H9 (cell line): ENCODE data around the gene PSMA3. TPM values are rescaled to one million over a fixed set of nuclear protein-coding genes. Genes with fewer than 3 reads are reported as not detected.
A peak's percentile ranks its signal among the peaks of the same experiment; 100 is the strongest.

Experiments used
- DNase-seq: peaks from one replicate; pipeline ENCODE4 v3.0.0-alpha.2; 2017
- H2AFZ ChIP-seq: one replicate; pipeline ENCODE4 v1.6.1; 2013; ENCODE audit warnings: mild to moderate bottlenecking, low read length, control low read depth, moderate library complexity
- H2AK5ac ChIP-seq: 2 replicates; pipeline ENCODE4 v1.6.1; 2013; ENCODE audit warnings: low read length, control low read depth, mixed read lengths; ENCODE audit not compliant: insufficient read length
- H2BK120ac ChIP-seq: one replicate; pipeline ENCODE4 v1.6.1; 2013; ENCODE audit warnings: low read depth, mild to moderate bottlenecking, low read length, control low read depth, inconsistent platforms; ENCODE audit not compliant: poor library complexity, severe bottlenecking
- H2BK12ac ChIP-seq: 2 replicates; pipeline ENCODE4 v1.6.1; 2013; ENCODE audit warnings: low read length, control low read depth, mixed read lengths, low read depth; ENCODE audit not compliant: insufficient read length
- H2BK15ac ChIP-seq: 2 replicates; pipeline ENCODE4 v1.6.1; 2013; ENCODE audit warnings: low read depth, low read length, control low read depth
- H2BK20ac ChIP-seq: one replicate; pipeline ENCODE4 v1.6.1; 2013; ENCODE audit warnings: low read depth, mild to moderate bottlenecking, low read length, control low read depth, inconsistent platforms; ENCODE audit not compliant: poor library complexity, severe bottlenecking
- H2BK5ac ChIP-seq: 2 replicates; pipeline ENCODE4 v1.6.1; 2013; ENCODE audit warnings: low read length, control low read depth, mixed read lengths; ENCODE audit not compliant: insufficient read length
- H3K14ac ChIP-seq: 2 replicates; pipeline ENCODE4 v1.6.1; 2013; ENCODE audit warnings: low read length, control low read depth; ENCODE audit not compliant: insufficient read depth
- H3K18ac ChIP-seq: 2 replicates; pipeline ENCODE4 v1.6.1; 2013; ENCODE audit warnings: low read depth, mild to moderate bottlenecking, mixed read lengths, low read length, control low read depth; ENCODE audit not compliant: insufficient read length
- H3K23ac ChIP-seq: 2 replicates; pipeline ENCODE4 v1.6.1; 2013; ENCODE audit warnings: low read length, control low read depth, mixed read lengths, low read depth; ENCODE audit not compliant: insufficient read length
- H3K23me2 ChIP-seq: 2 replicates; pipeline ENCODE4 v1.6.1; 2013; ENCODE audit warnings: low read depth, mild to moderate bottlenecking, mixed read lengths, low read length, control low read depth; ENCODE audit not compliant: insufficient read length, poor library complexity, severe bottlenecking
- H3K27ac ChIP-seq: 2 replicates; pipeline ENCODE4 v1.5.1; 2013; ENCODE audit warnings: low read length, control low read depth, mixed read lengths, low read depth; ENCODE audit not compliant: insufficient read length
- H3K27me3 ChIP-seq: 2 replicates; pipeline ENCODE4 v1.6.1; 2013; ENCODE audit warnings: low read length, control low read depth, inconsistent platforms; ENCODE audit not compliant: insufficient read depth
- H3K4ac ChIP-seq: 2 replicates; pipeline ENCODE4 v1.6.1; 2013; ENCODE audit warnings: low read depth, mild to moderate bottlenecking, control low read depth, inconsistent platforms, low read length, moderate library complexity
- H3K4me1 ChIP-seq: 2 replicates; pipeline ENCODE4 v1.6.1; 2013; ENCODE audit warnings: low read length, control low read depth, inconsistent platforms; ENCODE audit not compliant: insufficient read depth
- H3K4me2 ChIP-seq: 2 replicates; pipeline ENCODE4 v1.6.1; 2013; ENCODE audit warnings: low read length, control low read depth, mixed read lengths; ENCODE audit not compliant: insufficient read length, insufficient read depth
- H3K56ac ChIP-seq: 2 replicates; pipeline ENCODE4 v1.6.1; 2013; ENCODE audit warnings: low read depth, mild to moderate bottlenecking, mixed read lengths, low read length, control low read depth; ENCODE audit not compliant: insufficient read length
- H3K79me1 ChIP-seq: 2 replicates; pipeline ENCODE4 v1.6.1; 2013; ENCODE audit warnings: low read depth, mild to moderate bottlenecking, moderate library complexity, low read length, control low read depth, inconsistent platforms; ENCODE audit not compliant: insufficient read depth, poor library complexity, severe bottlenecking
- H3K79me2 ChIP-seq: 2 replicates; pipeline ENCODE4 v1.6.1; 2013; ENCODE audit warnings: low read length, control low read depth, inconsistent platforms; ENCODE audit not compliant: insufficient read depth
- H3K9ac ChIP-seq: 2 replicates; pipeline ENCODE4 v1.6.1; 2013; ENCODE audit warnings: low read length, control low read depth, mixed read lengths; ENCODE audit not compliant: insufficient read length; ENCODE audit errors: extremely low read depth
- H3K9me3 ChIP-seq: one replicate; pipeline ENCODE4 v1.6.1; 2013; ENCODE audit warnings: low read depth, low read length, inconsistent platforms; ENCODE audit not compliant: control insufficient read depth
- H3T11ph ChIP-seq: one replicate; pipeline ENCODE4 v1.6.1; 2013; ENCODE audit warnings: mild to moderate bottlenecking, low read length, control low read depth, inconsistent platforms
- H4K20me1 ChIP-seq: one replicate; pipeline ENCODE4 v1.6.1; 2013; ENCODE audit not compliant: control insufficient read depth, insufficient read length, insufficient read depth
- H4K5ac ChIP-seq: 2 replicates; pipeline ENCODE4 v1.6.1; 2013; ENCODE audit warnings: low read depth, mild to moderate bottlenecking, mixed read lengths, low read length, control low read depth; ENCODE audit not compliant: insufficient read length
- H4K8ac ChIP-seq: replicated peaks from 2 replicates; pipeline ENCODE4 v1.6.1; 2013; ENCODE audit warnings: low read length, control low read depth, mixed read lengths, low read depth; ENCODE audit not compliant: insufficient read length
- H4K91ac ChIP-seq: 2 replicates; pipeline ENCODE4 v1.6.1; 2013; ENCODE audit warnings: low read depth, mild to moderate bottlenecking, moderate library complexity, mixed read lengths, low read length, control low read depth; ENCODE audit not compliant: insufficient read length
- H3K27ac Mint-ChIP-seq, 3 experiments: 2 replicates in 2 of 3; 3 replicates in 1 of 3; pipeline ENCODE4 v1.8.0; 2020 to 2021; ENCODE audit warnings: mixed read lengths in 3 of 3, mild to moderate bottlenecking in 1 of 3, moderate library complexity in 1 of 3
- H3K27me3 Mint-ChIP-seq: 2 replicates; pipeline ENCODE4 v1.8.0; 2021; ENCODE audit warnings: low read depth, mild to moderate bottlenecking, moderate library complexity, mixed read lengths
- H3K36me3 Mint-ChIP-seq, 3 experiments: 2 replicates in 2 of 3; 3 replicates in 1 of 3; pipeline ENCODE4 v1.8.0; 2020 to 2021; ENCODE audit warnings: low read depth in 3 of 3, mixed read lengths in 3 of 3; ENCODE audit not compliant: insufficient read depth in 1 of 3
- H3K4me1 Mint-ChIP-seq, 2 experiments: 2 replicates each; pipeline ENCODE4 v1.8.0; 2020; ENCODE audit warnings: mixed read lengths in 2 of 2
- H3K4me3 Mint-ChIP-seq, 2 experiments: 2 replicates in 1 of 2; 3 replicates in 1 of 2; pipeline ENCODE4 v1.8.0; 2020 to 2021; ENCODE audit warnings: mild to moderate bottlenecking in 2 of 2, mixed read lengths in 2 of 2, moderate library complexity in 1 of 2
- H3K9me3 Mint-ChIP-seq, 2 experiments: 2 replicates in 1 of 2; 3 replicates in 1 of 2; pipeline ENCODE4 v1.8.0; 2020; ENCODE audit warnings: mild to moderate bottlenecking in 2 of 2, mixed read lengths in 2 of 2, moderate library complexity in 1 of 2
- total RNA-seq: library from RNA; stranded (reverse); gene quantifications from 2 replicates; pipeline ENCODE4 v1.2.1, GENCODE V29; 2021
- TF ChIP-seq, protein P1 (sequence below): fragments of 200-600 bp; sonication (generic); conservative IDR thresholded peaks from 3 replicates; pipeline ENCODE4 v1.8.0; 2021; ENCODE audit warnings: antibody characterized with exemption, mild to moderate bottlenecking

PSMA3 gene
- total RNA-seq, 1 experiment from 2014 or later: 342 TPM

DNA sequence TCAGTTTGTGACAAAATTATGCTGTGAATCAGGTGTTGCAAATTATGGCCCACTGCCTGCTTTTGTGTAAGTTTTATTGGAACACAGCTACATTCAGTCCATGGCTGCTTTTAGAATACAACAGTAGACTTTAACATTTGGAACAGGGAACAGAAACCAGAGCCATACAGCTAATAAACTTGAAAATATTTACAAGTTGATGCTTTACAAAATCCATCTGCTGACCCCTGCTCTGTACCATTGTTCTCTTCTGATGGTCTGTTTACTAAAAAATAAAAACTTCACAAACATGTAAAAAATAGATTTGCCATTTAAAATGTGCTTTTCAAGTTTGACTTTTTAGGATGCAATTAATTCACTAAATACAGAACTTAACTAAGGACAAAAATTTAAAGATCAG, 20.8 kb downstream of the PSMA3 start:
- Histone ChIP-seq H3K4me1 (no peaks in the 10 kb centered on the region), H3K56ac (no peak overlapping the region), H4K91ac (no peak overlapping the region), H3K9me3 (no peaks in the 10 kb centered on the region), H2BK20ac (no peak overlapping the region), H3K18ac (no peak overlapping the region), H3K23ac (no peak overlapping the region), H4K20me1 (no peaks in the 10 kb centered on the region), H3K14ac (no peak overlapping the region), H3T11ph (no peak overlapping the region), H2AK5ac (no peak overlapping the region), H2BK15ac (no peak overlapping the region), H3K27me3 (no peaks in the 10 kb centered on the region), H3K79me2 (no peaks in the 10 kb centered on the region), H3K9ac (no peak overlapping the region), H3K4me2 (no peak overlapping the region), H3K79me1 (no peaks in the 10 kb centered on the region), H3K4ac (no peak overlapping the region), H3K27ac (no peak overlapping the region), H4K8ac (no peak overlapping the region), H2BK5ac (no peak overlapping the region), H2AFZ (no peak overlapping the region), H4K5ac (no peak overlapping the region), H3K23me2 (no peaks in the 10 kb centered on the region), H2BK12ac (no peak overlapping the region), H2BK120ac (no peak overlapping the region)
- no peak for DNase-seq
- TF ChIP-seq, protein P1, sequence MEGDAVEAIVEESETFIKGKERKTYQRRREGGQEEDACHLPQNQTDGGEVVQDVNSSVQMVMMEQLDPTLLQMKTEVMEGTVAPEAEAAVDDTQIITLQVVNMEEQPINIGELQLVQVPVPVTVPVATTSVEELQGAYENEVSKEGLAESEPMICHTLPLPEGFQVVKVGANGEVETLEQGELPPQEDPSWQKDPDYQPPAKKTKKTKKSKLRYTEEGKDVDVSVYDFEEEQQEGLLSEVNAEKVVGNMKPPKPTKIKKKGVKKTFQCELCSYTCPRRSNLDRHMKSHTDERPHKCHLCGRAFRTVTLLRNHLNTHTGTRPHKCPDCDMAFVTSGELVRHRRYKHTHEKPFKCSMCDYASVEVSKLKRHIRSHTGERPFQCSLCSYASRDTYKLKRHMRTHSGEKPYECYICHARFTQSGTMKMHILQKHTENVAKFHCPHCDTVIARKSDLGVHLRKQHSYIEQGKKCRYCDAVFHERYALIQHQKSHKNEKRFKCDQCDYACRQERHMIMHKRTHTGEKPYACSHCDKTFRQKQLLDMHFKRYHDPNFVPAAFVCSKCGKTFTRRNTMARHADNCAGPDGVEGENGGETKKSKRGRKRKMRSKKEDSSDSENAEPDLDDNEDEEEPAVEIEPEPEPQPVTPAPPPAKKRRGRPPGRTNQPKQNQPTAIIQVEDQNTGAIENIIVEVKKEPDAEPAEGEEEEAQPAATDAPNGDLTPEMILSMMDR: no peak
- peaks cover 48 to 87% (median 73%) of the 10 kb centered on the region in 3 experiments; a peak in 6 of 7 replicates for H3K36me3 Mint-ChIP-seq
- no peaks in the 10 kb centered on the region for H3K27me3 Mint-ChIP-seq
- peak overlapping the region in 1 of 3 experiments; percentile 56; a peak in 1 of 7 replicates for H3K27ac Mint-ChIP-seq
- no peak overlapping the region for H3K4me3 Mint-ChIP-seq
- no peaks in the 10 kb centered on the region for H3K4me1 Mint-ChIP-seq
- H3K9me3 Mint-ChIP-seq: no peaks in the 10 kb centered on the region
